Measurements from ENCODE around the gene GBA3. TPM values are rescaled to one million over a fixed set of nuclear protein-coding genes. Genes with fewer than 3 reads are reported as not detected.

Gene GBA3
- not detected for total RNA-seq

- DNase-seq (ENCODE audit: low spot score in 2 of 2): no peak
- Histone ChIP-seq H3K4me1 (no peaks in the 10 kb centered on the region), H3K4me3 (no peak within 1 kb of the TSS), H3K9me3 (no peaks in the 10 kb centered on the region), H3K27ac (no peak within 1 kb of the TSS), H3K27me3 (no peaks in the 10 kb centered on the region), H3K36me3 (no peaks in the 10 kb centered on the region)
- WGBS, 2 donors: 80% methylated on average over 1 of the region's 1 CpG
- TF ChIP-seq POLR2A (IDR thresholded peaks at IDR 0.05): no peak
Measured at GRCh38 chr4:22692736-22693135, at the start of gene GBA3. TSS of gene GBA3 (plus strand) at chr4:22692937.

GRCh38 chr4:22643952-22644351 is 48.8 kb upstream of the GBA3 start:
- no peak overlapping the region for H3K4me3 ChIP-seq
- TF ChIP-seq CTCF (IDR thresholded peaks at IDR 0.05) (no peak), EP300 (IDR thresholded peaks at IDR 0.05) (no peak), POLR2A (IDR thresholded peaks at IDR 0.05) (no peak)
- H3K9me3 ChIP-seq: peaks cover 0 to 13% (median 2%) of the 10 kb centered on the region in 4 donors
- H3K27ac ChIP-seq: no peak overlapping the region
- H3K4me1 ChIP-seq: no peaks in the 10 kb centered on the region
- DNase-seq (ENCODE audit: low spot score in 2 of 2): no peak
- WGBS, 2 donors: 95% methylated on average over 4 of the region's 4 CpGs
- H3K36me3 ChIP-seq: no peaks in the 10 kb centered on the region
- H3K27me3 ChIP-seq: no peaks in the 10 kb centered on the region

- TF ChIP-seq POLR2A (IDR thresholded peaks at IDR 0.05) (no peak), EP300 (IDR thresholded peaks at IDR 0.05) (no peak), CTCF (IDR thresholded peaks at IDR 0.05) (no peak)
- H3K36me3 ChIP-seq: no peaks in the 10 kb centered on the region
- H3K4me1 ChIP-seq: no peaks in the 10 kb centered on the region
- WGBS, 2 donors: 41 to 47% methylated on average over 1 of the region's 1 CpG
- H3K27me3 ChIP-seq: no peaks in the 10 kb centered on the region
- peaks cover 0 to 3% (median under 1%) of the 10 kb centered on the region in 4 donors for H3K9me3 ChIP-seq
- H3K4me3 ChIP-seq: no peak overlapping the region
- no peak for DNase-seq (ENCODE audit: low spot score in 2 of 2)
- H3K27ac ChIP-seq: no peak overlapping the region
Measured at GRCh38 chr4:22645481-22646182, 47.1 kb upstream of the GBA3 start.

GRCh38 chr4:22648996-22649395 is 43.7 kb upstream of the GBA3 start:
- TF ChIP-seq EP300 (IDR thresholded peaks at IDR 0.05): no peak
- no peak for TF ChIP-seq POLR2A (IDR thresholded peaks at IDR 0.05)
- no peak for TF ChIP-seq CTCF (IDR thresholded peaks at IDR 0.05)
- Histone ChIP-seq H3K9me3 (no peaks in the 10 kb centered on the region), H3K36me3 (no peaks in the 10 kb centered on the region), H3K4me1 (no peaks in the 10 kb centered on the region), H3K27ac (no peak overlapping the region), H3K27me3 (no peaks in the 10 kb centered on the region), H3K4me3 (no peak overlapping the region)
- no peak for DNase-seq (ENCODE audit: low spot score in 2 of 2)
- WGBS, 2 donors: 79 to 81% methylated on average over 8 of the region's 8 CpGs

GRCh38 chr4:22650771-22651170 is 42.0 kb upstream of the GBA3 start:
- H3K27ac ChIP-seq: no peak overlapping the region
- H3K9me3 ChIP-seq: no peaks in the 10 kb centered on the region
- TF ChIP-seq POLR2A (IDR thresholded peaks at IDR 0.05) (no peak), EP300 (IDR thresholded peaks at IDR 0.05) (no peak), CTCF (IDR thresholded peaks at IDR 0.05) (no peak)
- no peaks in the 10 kb centered on the region for H3K36me3 ChIP-seq
- H3K4me1 ChIP-seq: no peaks in the 10 kb centered on the region
- no peak for DNase-seq (ENCODE audit: low spot score in 2 of 2)
- no peaks in the 10 kb centered on the region for H3K27me3 ChIP-seq
- no peak overlapping the region for H3K4me3 ChIP-seq
